GM12872 (cell line): Measurements from ENCODE around the gene NUBP1.

Experiments used
- TF ChIP-seq, protein P1 (sequence below): IDR thresholded peaks from 3 replicates; pipeline ENCODE4 v1.5.1; 2011; ENCODE audit warnings: low read depth, mild to moderate bottlenecking, low read length, moderate library complexity; ENCODE audit not compliant: insufficient read depth

The NUBP1 gene

DNA sequence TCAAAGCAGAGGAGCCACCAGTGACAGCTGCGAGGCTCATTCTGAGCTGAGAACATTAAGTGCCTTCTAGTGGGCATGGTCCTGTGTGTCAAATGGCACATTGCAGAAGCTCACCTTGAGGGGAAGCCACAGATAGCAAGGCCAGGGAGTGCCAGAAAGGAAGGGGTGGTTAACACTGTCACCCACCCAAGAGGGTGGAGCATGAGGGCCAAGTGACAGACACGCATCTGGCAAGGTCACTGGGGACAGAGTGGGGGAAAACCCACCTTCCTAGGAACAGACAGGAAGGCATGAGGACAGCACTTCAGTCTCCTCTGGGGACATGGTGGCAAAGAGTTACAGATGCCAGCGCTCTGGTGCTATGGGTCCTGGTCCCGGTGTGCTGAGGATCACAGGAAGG lies 22.1 kb downstream of the NUBP1 start:
- TF ChIP-seq, protein P1, sequence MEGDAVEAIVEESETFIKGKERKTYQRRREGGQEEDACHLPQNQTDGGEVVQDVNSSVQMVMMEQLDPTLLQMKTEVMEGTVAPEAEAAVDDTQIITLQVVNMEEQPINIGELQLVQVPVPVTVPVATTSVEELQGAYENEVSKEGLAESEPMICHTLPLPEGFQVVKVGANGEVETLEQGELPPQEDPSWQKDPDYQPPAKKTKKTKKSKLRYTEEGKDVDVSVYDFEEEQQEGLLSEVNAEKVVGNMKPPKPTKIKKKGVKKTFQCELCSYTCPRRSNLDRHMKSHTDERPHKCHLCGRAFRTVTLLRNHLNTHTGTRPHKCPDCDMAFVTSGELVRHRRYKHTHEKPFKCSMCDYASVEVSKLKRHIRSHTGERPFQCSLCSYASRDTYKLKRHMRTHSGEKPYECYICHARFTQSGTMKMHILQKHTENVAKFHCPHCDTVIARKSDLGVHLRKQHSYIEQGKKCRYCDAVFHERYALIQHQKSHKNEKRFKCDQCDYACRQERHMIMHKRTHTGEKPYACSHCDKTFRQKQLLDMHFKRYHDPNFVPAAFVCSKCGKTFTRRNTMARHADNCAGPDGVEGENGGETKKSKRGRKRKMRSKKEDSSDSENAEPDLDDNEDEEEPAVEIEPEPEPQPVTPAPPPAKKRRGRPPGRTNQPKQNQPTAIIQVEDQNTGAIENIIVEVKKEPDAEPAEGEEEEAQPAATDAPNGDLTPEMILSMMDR: no peak

DNA sequence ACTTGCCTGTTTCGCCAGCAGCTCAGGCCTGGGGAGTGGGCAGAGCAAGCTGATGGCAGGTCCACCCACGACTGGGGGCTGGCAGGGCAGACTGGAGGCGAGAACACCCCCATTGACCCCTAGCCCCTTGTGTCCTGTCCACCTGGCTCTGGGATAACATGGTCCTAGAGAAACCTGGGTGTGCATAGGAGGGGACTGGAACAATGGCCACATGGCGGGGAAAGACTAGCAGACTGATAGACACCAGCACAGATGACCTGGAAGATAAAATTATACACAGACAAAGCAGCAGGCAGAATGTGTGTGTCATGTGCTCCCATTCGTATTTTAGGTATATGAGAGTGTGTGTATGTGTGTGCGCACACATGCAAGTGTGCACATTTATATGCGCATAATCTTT lies 23.5 kb downstream of the NUBP1 start:
- TF ChIP-seq, protein P1: no peak

DNA sequence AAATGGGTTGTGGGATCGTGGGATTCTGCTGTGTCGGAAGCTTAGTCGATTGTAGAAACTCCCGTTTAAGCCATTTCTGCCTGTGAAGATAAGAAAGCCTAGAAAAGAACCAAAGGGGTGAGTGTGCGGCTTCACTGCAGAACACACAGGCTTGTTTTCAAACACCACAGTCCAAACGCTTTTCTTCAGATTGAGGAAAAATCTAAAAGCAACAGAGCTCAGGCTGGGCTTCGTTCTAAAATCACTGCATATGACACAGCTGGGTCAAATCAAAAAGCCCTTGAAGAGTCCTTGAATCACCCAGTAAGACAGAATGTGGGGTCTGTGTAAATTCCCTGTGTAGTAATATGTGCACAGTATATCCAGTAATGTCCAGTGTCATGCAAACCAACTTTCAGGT lies 25.7 kb downstream of the NUBP1 start:
- TF ChIP-seq, protein P1: no peak

DNA sequence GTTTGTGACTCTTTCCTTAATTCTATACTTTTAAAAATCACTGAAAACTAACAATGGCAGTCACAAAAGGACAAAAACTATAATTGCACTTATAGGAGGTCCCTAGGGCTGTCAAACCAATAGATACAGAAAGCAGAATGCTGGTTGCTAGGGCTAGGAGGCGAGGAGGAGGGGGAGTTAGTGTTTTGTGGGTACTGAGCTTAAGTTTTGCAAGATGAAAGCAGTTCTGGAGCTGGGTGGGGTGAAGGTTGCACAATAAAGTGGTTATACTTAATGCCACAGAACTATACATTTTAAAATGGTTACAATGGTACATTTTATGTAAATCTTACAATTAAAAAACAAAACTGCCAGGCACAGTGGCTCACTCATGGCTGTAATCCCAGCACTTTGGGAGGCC lies 27.3 kb downstream of the NUBP1 start:
- TF ChIP-seq, protein P1: no peak

DNA sequence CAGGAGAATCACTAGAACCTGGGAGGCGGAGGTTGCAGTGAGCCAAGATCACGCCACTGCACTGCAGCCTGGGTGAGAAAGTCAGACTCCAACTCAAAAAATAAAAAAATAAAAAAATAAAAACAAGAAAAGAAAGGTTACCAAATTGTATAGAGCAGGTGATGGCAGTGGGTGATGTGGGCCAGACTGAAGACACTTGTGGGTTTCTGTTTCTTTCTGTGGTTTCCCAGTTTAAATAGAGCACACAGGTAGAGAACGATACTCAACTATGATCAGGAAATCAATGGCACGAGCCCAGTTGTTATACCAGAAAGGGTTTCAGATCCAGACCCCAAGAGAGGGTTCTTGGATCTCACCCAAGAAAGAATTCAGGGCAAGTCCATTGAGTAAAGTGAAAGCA lies 32.6 kb downstream of the NUBP1 start:
- TF ChIP-seq, protein P1: no peak

DNA sequence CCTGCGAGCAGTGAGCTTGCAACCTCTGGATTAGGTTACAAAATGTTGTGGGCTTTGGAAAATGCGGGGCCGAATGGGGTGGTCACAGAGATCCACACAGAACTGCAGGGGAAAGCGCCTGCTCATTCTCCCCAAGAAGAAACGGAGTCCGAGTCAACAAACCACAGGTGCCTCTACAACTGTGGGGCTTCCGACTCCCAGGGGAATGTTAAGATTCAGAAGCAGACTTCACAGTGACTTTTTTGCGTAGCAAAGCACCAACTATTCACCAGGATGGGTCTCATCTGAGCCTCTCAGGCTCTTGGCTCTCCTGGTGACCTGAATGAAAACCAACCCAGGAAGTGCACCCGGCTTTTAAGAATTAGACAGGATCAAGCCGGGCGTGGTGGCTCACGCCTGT lies 33.7 kb downstream of the NUBP1 start:
- TF ChIP-seq, protein P1: no peak

DNA sequence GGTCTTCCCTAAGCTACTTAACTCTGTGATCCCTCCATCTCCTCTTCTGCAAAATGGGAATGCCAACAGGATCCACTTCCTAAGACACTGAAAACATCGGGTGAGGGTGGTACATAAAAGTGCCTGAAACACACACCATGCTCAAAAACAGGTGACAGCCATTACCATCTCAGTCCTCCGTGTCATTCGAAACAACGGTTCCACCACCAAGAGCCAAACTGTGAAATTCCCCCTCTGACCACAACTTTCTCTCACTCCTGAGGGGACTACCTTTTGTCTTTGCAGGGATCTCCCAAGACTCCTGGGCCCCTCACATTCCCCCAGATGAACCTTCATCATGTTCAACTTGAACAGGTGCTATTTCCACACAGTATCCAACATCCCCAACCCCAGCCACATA lies 37.0 kb downstream of the NUBP1 start:
- TF ChIP-seq, protein P1: no peak

DNA sequence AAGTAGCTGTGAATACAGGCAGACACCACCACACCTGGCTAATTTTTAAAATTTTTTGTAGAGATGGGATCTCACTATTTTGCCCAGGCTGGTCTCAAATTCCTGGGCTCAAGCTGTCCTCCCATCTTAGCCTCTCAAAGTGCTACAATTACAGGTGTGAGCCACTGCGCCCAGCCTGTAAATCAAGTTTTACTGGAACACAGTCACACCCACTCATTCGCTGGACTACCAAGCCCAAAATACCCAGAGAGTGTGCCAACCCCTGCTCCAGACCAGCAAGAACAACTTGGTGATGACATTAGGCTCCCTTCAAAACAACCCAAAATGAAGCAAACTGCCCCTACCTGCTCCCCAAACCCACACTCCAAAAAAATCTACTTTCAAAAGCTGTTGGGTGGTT lies 39.0 kb downstream of the NUBP1 start:
- TF ChIP-seq, protein P1: no peak
